Left ventricle myocardium superior (tissue), 1 donor: ENCODE data around the gene AP1S1. TPM values are rescaled to one million over a fixed set of nuclear protein-coding genes. Genes with fewer than 3 reads are reported as not detected.

Experiments
- microRNA-seq: library from miRNA; unstranded; fragments of <30 nt; microRNA quantifications from one replicate; pipeline ENCODE4 v1.2.0, GENCODE V29; 2020; ENCODE audit warnings: borderline number of aligned reads
- total RNA-seq: library from RNA; stranded (reverse); fragmentation: NEBNext Ultra II Directional; extraction: Animal tissue kit (Norgen Biotek cat#: 25700); gene quantifications from one replicate; pipeline ENCODE4 v1.2.1, GENCODE V29; 2021
- donor health status: DM: no; HTN: yes; CAD: no; lungs with severe emphysema.

Gene AP1S1
- total RNA-seq, 1 donor from 2014 or later = 11.8 TPM

Small RNA genes lying within 50 kb of the gene (microRNA-seq; reads per million reads assigned to microRNA genes)
- not detected for gene MIR4653

Other genes with a start within 250 kb of the AP1S1 start
- gene MUC3A, start 204.9 kb upstream of the AP1S1 start, total RNA-seq = 0.57 TPM
- not detected for gene MUC12, start 184.9 kb upstream of the AP1S1 start, total RNA-seq
- gene MUC17, start 134.4 kb upstream of the AP1S1 start, total RNA-seq = not detected
- 16.6 TPM for gene TRIM56, start 69.0 kb upstream of the AP1S1 start, total RNA-seq
- 1.3 TPM for gene SERPINE1, start 27.4 kb upstream of the AP1S1 start, total RNA-seq
- gene VGF, start 11.1 kb downstream of the AP1S1 start, total RNA-seq = not detected
- not detected for gene NAT16, start 25.8 kb downstream of the AP1S1 start, total RNA-seq
- not detected for gene MOGAT3, start 46.6 kb downstream of the AP1S1 start, total RNA-seq
- 43.0 TPM for gene PLOD3, start 63.1 kb downstream of the AP1S1 start, total RNA-seq
- gene ZNHIT1, start 63.7 kb downstream of the AP1S1 start, total RNA-seq = 55.8 TPM
- 3.8 TPM for gene CLDN15, start 83.3 kb downstream of the AP1S1 start, total RNA-seq
- 326 TPM for gene FIS1, start 90.6 kb downstream of the AP1S1 start, total RNA-seq
- gene IFT22, start 167.3 kb downstream of the AP1S1 start, total RNA-seq = 26.8 TPM
- not detected for gene COL26A1, start 208.4 kb downstream of the AP1S1 start, total RNA-seq